Loucy (cell line): ENCODE data around the gene COX17.

Source experiments
- EZH2phosphoT487 ChIP-seq: fragments of 200-600 bp; IDR thresholded peaks from 2 replicates; pipeline ENCODE4 v1.6.1; 2018; ENCODE audit warnings: antibody characterized with exemption, mild to moderate bottlenecking, moderate library complexity, borderline replicate concordance
- TF ChIP-seq, protein P1 (sequence below): fragments of 200-600 bp; sonication (generic); conservative IDR thresholded peaks from 2 replicates; pipeline ENCODE4 v1.5.1; 2014; ENCODE audit warnings: mild to moderate bottlenecking, antibody characterized with exemption, low read length

DNA sequence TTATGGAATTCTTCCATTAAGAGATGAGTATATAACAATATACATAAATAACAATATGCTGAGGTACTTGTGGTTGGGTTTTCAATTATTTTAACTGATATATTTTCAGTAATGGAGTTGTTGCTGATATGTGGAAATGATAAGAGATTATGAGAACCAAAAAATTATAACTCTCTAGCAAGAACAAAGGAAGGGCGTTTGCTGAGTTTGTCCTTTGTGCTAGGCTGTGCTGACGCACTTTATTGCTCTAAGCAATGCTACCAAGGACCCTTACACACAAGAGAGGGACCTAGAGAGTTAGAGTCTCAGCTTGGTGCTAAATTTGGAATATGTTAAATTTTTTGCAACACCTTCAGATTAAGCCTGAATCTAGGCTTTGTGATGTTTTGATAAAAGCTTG is 49.7 kb upstream of the COX17 start:
- TF ChIP-seq, protein P1, sequence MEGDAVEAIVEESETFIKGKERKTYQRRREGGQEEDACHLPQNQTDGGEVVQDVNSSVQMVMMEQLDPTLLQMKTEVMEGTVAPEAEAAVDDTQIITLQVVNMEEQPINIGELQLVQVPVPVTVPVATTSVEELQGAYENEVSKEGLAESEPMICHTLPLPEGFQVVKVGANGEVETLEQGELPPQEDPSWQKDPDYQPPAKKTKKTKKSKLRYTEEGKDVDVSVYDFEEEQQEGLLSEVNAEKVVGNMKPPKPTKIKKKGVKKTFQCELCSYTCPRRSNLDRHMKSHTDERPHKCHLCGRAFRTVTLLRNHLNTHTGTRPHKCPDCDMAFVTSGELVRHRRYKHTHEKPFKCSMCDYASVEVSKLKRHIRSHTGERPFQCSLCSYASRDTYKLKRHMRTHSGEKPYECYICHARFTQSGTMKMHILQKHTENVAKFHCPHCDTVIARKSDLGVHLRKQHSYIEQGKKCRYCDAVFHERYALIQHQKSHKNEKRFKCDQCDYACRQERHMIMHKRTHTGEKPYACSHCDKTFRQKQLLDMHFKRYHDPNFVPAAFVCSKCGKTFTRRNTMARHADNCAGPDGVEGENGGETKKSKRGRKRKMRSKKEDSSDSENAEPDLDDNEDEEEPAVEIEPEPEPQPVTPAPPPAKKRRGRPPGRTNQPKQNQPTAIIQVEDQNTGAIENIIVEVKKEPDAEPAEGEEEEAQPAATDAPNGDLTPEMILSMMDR, result no peak
- TF ChIP-seq EZH2phosphoT487, result no peak
